22Rv1 (cell line): Measurements from ENCODE around the gene OR5A1.

Experiments
- CTCF ChIP-seq: fragments of 450-650 bp; IDR thresholded peaks from 2 replicates; pipeline ENCODE4 v1.5.1; 2017; ENCODE audit warnings: mild to moderate bottlenecking
- ZFX ChIP-seq: fragments of 450-650 bp; IDR thresholded peaks from 2 replicates; pipeline ENCODE4 v1.6.1; 2017; ENCODE audit warnings: antibody characterized with exemption, borderline replicate concordance

- TF ChIP-seq CTCF (no peak), ZFX (no peak)
Measured at GRCh38 chr11:59479906-59480305, 43.6 kb downstream of the OR5A1 start.
